ENCODE measurements around the gene ITPRIPL2.

DNA sequence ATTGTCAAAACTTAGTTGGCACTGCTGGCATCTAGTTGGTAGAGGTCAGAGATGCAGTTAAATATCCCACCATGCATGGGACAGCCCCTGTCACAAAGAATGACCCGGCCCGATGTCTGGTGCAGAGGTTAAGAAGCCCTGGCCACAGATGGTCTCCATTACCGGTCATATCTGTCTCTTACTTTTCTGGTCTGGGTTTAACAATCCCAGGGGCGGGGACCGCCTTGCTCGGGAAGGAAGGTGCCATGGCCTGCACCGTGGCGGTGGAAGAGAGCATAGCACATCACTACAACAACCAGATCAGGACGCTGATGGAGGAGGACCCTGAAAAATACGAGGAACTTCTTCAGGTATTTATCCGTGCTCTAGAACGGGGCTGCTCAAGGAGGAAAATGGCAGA lies 38.3 kb upstream of the ITPRIPL2 start:
- TF ChIP-seq POLR2A (IDR thresholded peaks at IDR 0.05) = no peak
- TF ChIP-seq, protein P1, sequence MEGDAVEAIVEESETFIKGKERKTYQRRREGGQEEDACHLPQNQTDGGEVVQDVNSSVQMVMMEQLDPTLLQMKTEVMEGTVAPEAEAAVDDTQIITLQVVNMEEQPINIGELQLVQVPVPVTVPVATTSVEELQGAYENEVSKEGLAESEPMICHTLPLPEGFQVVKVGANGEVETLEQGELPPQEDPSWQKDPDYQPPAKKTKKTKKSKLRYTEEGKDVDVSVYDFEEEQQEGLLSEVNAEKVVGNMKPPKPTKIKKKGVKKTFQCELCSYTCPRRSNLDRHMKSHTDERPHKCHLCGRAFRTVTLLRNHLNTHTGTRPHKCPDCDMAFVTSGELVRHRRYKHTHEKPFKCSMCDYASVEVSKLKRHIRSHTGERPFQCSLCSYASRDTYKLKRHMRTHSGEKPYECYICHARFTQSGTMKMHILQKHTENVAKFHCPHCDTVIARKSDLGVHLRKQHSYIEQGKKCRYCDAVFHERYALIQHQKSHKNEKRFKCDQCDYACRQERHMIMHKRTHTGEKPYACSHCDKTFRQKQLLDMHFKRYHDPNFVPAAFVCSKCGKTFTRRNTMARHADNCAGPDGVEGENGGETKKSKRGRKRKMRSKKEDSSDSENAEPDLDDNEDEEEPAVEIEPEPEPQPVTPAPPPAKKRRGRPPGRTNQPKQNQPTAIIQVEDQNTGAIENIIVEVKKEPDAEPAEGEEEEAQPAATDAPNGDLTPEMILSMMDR (IDR thresholded peaks at IDR 0.05) = no peak

All from right lobe of liver (tissue), 4 donors.